Measurements from ENCODE around the gene UBE2Q1. TPM values are rescaled to one million over a fixed set of nuclear protein-coding genes. Genes with fewer than 3 reads are reported as not detected.

UBE2Q1 gene
- total and polyA plus RNA-seq, 2 of the 8 experiments (the other 6 are each of a cell fraction or from before 2014, with no cell fraction given): 13.2 to 95.8 TPM

GRCh38 chr1:154589780-154590179 lies 31.3 kb upstream of the UBE2Q1 start:
- Histone ChIP-seq H3K27ac (ENCODE audit: low read depth, low read length) (no peak overlapping the region), H2AFZ (ENCODE audit: low read length) (no peak overlapping the region), H3K23me2 (ENCODE audit: low read depth, low read length) (no peaks in the 10 kb centered on the region), H3K27me3 (replicated peaks in 1 of 4; ENCODE audit: control insufficient read depth in 3 of 4, extremely low read depth in 1 of 4, insufficient read depth in 3 of 4, low read length in 3 of 4) (no peaks in the 10 kb centered on the region), H2BK20ac (ENCODE audit: low read length) (no peak overlapping the region), H2BK12ac (ENCODE audit: low read depth, low read length) (no peak overlapping the region), H4K20me1 (replicated peaks in 1 of 2; ENCODE audit: control insufficient read depth in 1 of 2, insufficient read depth in 2 of 2, low read length in 2 of 2) (peaks cover 9 to 14% of the 10 kb centered on the region in 2 experiments), H3K4ac (replicated peaks; ENCODE audit: insufficient read length, low read depth, low read length) (no peak overlapping the region), H3K4me1 (replicated peaks in 1 of 4; ENCODE audit: control insufficient read depth in 3 of 4, insufficient read depth in 4 of 4, low read length in 3 of 4) (no peaks in the 10 kb centered on the region), H3K18ac (ENCODE audit: extremely low read depth, low read length) (no peak overlapping the region), H3K36me3 (ENCODE audit: control insufficient read depth in 2 of 4, insufficient read depth in 4 of 4, low read length in 3 of 4) (peaks cover 52 to 94% (median 80%) of the 10 kb centered on the region in 4 experiments), H3K23ac (ENCODE audit: insufficient read length) (no peak overlapping the region), H3K79me1 (ENCODE audit: low read depth, low read length) (peaks cover 4% of the 10 kb centered on the region; the same call in 1 of the 2 replicates), H4K91ac (replicated peaks; ENCODE audit: insufficient read length, low read length) (no peak overlapping the region), H3K56ac (replicated peaks; ENCODE audit: insufficient read length, low read depth, low read length) (no peak overlapping the region), H3K79me2 (ENCODE audit: control insufficient read depth in 1 of 2, insufficient read depth in 2 of 2, low read length in 2 of 2) (no peaks in the 10 kb centered on the region), H3K4me3 (ENCODE audit: extremely low read depth in 1 of 4, insufficient read depth in 2 of 4, low read depth in 3 of 4, low read length in 4 of 4) (no peak overlapping the region), H3K9me3 (ENCODE audit: insufficient read depth in 2 of 2, low read depth in 1 of 2, low read length in 1 of 2) (no peaks in the 10 kb centered on the region), H4K8ac (ENCODE audit: extremely low read depth, insufficient read depth, low read length) (no peak overlapping the region), H2BK15ac (ENCODE audit: low read length) (no peak overlapping the region), H2AK5ac (ENCODE audit: low read depth, low read length) (no peak overlapping the region), H3K4me2 (ENCODE audit: insufficient read depth in 1 of 2, low read depth in 2 of 2, low read length in 2 of 2) (no peak overlapping the region), H2BK5ac (ENCODE audit: low read depth, low read length) (no peak overlapping the region), H2BK120ac (replicated peaks; ENCODE audit: low read depth, low read length) (no peak overlapping the region), H3K9ac (replicated peaks in 1 of 4; ENCODE audit: extremely low read depth in 1 of 4, low read depth in 3 of 4, low read length in 3 of 4) (no peak overlapping the region), H4K5ac (ENCODE audit: insufficient read length, low read depth, low read length) (no peak overlapping the region), H3K14ac (ENCODE audit: insufficient read length) (no peak overlapping the region)
- CTCF ChIA-PET (ENCODE audit: partially characterized antibody): interaction anchor here (1.2 to 4.8 kb wide), 4 partner anchors 9 to 110 kb away, joined by 3 to 21 read pairs (median 6); no protein-coding TSS in a partner anchor
- POLR2A ChIA-PET (ENCODE audit: partially characterized antibody): interaction anchor here (1.2 to 3.0 kb wide), 7 partner anchors 9 to 23 kb away, joined by 4 to 23 read pairs (median 5); partner anchors contain the start of genes ADAR and CHRNB2
- TF ChIP-seq CTBP2 (IDR thresholded peaks at IDR 0.05; ENCODE audit: borderline replicate concordance, insufficient read depth, insufficient read length, low read length) (no peak), TAF7 (optimal IDR thresholded peaks at IDR 0.05; ENCODE audit: borderline replicate concordance, low read depth, low read length) (no peak), TBP (IDR thresholded peaks at IDR 0.05; ENCODE audit: low read depth, low read length) (no peak), SP1 (IDR thresholded peaks at IDR 0.05; ENCODE audit: low read depth, low read length) (no peak), YY1 (IDR thresholded peaks at IDR 0.05; ENCODE audit: low read depth, low read length) (no peak), MAFK (IDR thresholded peaks at IDR 0.05; ENCODE audit: low read depth, low read length) (no peak), PHF8 (conservative IDR thresholded peaks at IDR 0.05; ENCODE audit: low read depth, low read length) (no peak), HDAC6 (IDR thresholded peaks at IDR 0.05; ENCODE audit: low read depth, low read length) (no peak), SIN3A (conservative IDR thresholded peaks at IDR 0.05 in 1 of 2, IDR thresholded peaks at IDR 0.05 in 1 of 2; ENCODE audit: low read depth in 1 of 2, low read length in 2 of 2) (no peak), CEBPB (IDR thresholded peaks at IDR 0.05; ENCODE audit: low read depth, low read length) (no peak), POU5F1 (IDR thresholded peaks at IDR 0.05; ENCODE audit: low read depth, low read length) (no peak), SAP30 (IDR thresholded peaks at IDR 0.05; ENCODE audit: insufficient read depth, insufficient replicate concordance, low read length) (no peak)
- no peak for FAIRE-seq
- DNase-seq (ENCODE audit: low read depth in 1 of 2, low spot score in 2 of 2): no peak
- WGBS, 2 experiments (ENCODE audit: extremely low coverage in 1 of 2, insufficient coverage in 1 of 2, insufficient read length in 1 of 2, insufficient replicate concordance in 2 of 2, low coverage in 1 of 2, low lambda C conversion rate in 2 of 2, missing lambda C conversion rate in 1 of 2): 90% methylated on average over 9 of the region's 10 CpGs; no CpG with 5 or more reads in 1 of the 2 experiments

All from H1 (cell line).